Spinal cord (tissue), 10 donors: ENCODE measurements around the gene RASA3. TPM values are rescaled to one million over a fixed set of nuclear protein-coding genes. Genes with fewer than 3 reads are reported as not detected.

Experiments
- DNase-seq, 6 donors: peaks; one replicate each; pipeline versions ENCODE4 v3.0.0 to v3.0.0-alpha.2; 2013 to 2015; ENCODE audit warnings: low spot score in 6 of 6, low read depth in 4 of 6
- H3K27ac ChIP-seq: one replicate; pipeline ENCODE4 v1.5.1; 2013; ENCODE audit warnings: low read depth, low read length, control low read depth
- H3K27me3 ChIP-seq: one replicate; pipeline ENCODE4 v1.6.1; 2013; ENCODE audit warnings: low read length; ENCODE audit not compliant: control insufficient read depth, insufficient read depth
- H3K36me3 ChIP-seq: one replicate; pipeline ENCODE4 v1.6.1; 2013; ENCODE audit warnings: low read length; ENCODE audit not compliant: control insufficient read depth, insufficient read depth
- H3K4me1 ChIP-seq: one replicate; pipeline ENCODE4 v1.6.1; 2013; ENCODE audit warnings: low read length; ENCODE audit not compliant: control insufficient read depth, insufficient read depth
- H3K4me3 ChIP-seq: one replicate; pipeline ENCODE4 v1.5.1; 2013; ENCODE audit warnings: low read depth, low read length, control low read depth
- H3K9me3 ChIP-seq: one replicate; pipeline ENCODE4 v1.6.1; 2013; ENCODE audit warnings: low read length; ENCODE audit not compliant: control insufficient read depth, insufficient read depth
- WGBS: methylation state at CpG from one replicate; pipeline ENCODE4 v1.1.5; 2013; ENCODE audit warnings: missing lambda C conversion rate; ENCODE audit not compliant: insufficient coverage; 5-methylcytosine and 5-hydroxymethylcytosine counted together
- polyA plus RNA-seq, 2 donors: library from polyadenylated mRNA; unstranded; fragments of 120-200 nt; gene quantifications; one replicate each; pipeline ENCODE4 v1.2.1, GENCODE V29; 2013; ENCODE audit not compliant: insufficient read length in 2 of 2
- total RNA-seq, 2 donors: library from RNA; depleted of rRNA in 1 of 2; stranded (reverse); fragments of 120-200 nt in 1 of 2; fragments of >200 nt in 1 of 2; gene quantifications; one replicate each; pipeline versions ENCODE4 v1.2.3 to v1.2.4, GENCODE V29; 2013 to 2014
- donor health status: healthy.

Gene RASA3
- total and polyA plus RNA-seq, 4 donors = 15.2 to 31.6 (median 23.2) TPM

DNA sequence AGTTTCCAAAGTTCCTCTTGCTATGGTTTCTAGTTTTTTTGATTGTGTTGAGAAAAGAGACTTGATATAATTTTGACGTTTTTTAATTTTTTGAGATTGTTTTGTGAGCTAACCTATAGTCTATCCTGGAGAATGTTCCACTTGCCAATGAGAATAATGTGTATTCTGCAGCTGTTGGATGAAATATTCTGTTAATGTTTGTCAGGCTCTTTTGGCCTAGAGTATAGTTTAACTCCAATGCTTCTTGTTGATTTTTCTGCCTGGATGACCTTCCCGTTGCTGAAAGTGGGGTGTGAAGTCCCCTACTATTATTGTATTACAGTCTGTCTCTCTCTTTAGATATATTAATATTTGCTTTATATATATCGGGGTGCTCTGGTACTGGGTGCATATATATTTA, 40.0 kb downstream of the RASA3 start:
- no CpG with 5 or more reads among the region's 3 CpGs for WGBS
- Histone ChIP-seq H3K4me3 (no peak overlapping the region), H3K4me1 (peaks cover 17% of the 10 kb centered on the region)

DNA sequence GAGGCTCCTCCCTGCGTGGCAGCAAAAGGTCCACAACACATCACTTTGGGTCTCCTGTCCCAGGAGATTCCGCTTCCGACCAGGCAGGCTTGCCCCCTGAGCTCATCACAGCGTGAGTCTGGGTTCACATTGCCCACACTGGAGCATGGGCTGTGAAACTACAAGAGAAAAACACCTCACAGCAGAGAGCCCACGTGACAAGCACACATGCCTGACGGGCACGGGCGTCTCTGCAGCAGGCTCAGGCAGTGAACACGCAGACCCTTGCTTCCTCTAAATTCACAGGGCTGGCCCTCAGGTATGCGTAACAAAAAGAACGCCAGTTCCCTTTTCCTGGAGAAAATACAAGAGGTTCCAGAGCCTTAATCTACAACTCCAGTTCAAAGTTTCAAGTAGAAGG, 41.9 kb downstream of the RASA3 start:
- Histone ChIP-seq H3K4me3 (no peak overlapping the region), H3K4me1 (no peaks in the 10 kb centered on the region), H3K27me3 (no peaks in the 10 kb centered on the region), H3K9me3 (peaks cover 5% of the 10 kb centered on the region), H3K27ac (no peak overlapping the region), H3K36me3 (peaks cover 5% of the 10 kb centered on the region)
- DNase-seq = no peak
- 86% methylated on average over 8 of the region's 11 CpGs for WGBS

More for the DNA sequence above, 40.0 kb downstream of the RASA3 start:
- no peak for DNase-seq
- Histone ChIP-seq H3K27me3 (no peaks in the 10 kb centered on the region), H3K9me3 (peaks cover 5% of the 10 kb centered on the region), H3K27ac (no peak overlapping the region), H3K36me3 (peaks cover 6% of the 10 kb centered on the region)

DNA sequence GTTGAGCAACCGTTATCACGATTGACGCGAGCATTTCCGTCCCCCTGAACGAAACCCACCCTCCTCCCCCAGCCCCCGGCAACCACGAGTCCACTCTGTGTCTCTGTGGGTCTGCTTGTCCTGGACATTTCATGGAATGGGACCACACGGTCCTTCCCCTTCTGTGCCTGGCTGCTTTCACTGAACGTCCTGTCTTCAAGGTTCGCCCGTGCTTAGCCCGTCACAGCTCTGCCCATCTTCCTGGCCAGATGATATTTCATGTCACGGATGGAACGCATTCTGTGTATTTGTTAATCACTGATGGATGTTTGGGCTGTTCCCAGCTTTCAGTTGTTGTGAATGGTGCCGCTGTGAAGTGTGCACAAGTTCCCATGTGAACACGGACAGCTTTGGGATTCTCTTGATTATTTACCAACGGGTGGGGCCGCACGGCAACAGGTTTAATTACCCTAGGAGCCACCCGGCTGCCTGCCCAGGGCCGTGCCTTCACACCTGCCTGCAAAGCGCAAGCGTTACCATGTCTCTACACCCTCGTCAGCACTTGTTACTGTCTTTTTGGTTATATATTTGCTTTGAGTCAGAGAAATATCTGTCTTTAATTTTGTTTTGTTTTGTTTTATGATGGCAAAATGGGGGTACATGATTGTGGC, 42.5 kb downstream of the RASA3 start:
- no peak for DNase-seq
- peaks cover 5% of the 10 kb centered on the region for H3K9me3 ChIP-seq
- H3K27me3 ChIP-seq = no peaks in the 10 kb centered on the region
- peaks cover 5% of the 10 kb centered on the region for H3K36me3 ChIP-seq
- H3K4me3 ChIP-seq = no peak overlapping the region
- no peak overlapping the region for H3K27ac ChIP-seq
- H3K4me1 ChIP-seq = no peaks in the 10 kb centered on the region
- WGBS = 84% methylated on average over 25 of the region's 25 CpGs

DNA sequence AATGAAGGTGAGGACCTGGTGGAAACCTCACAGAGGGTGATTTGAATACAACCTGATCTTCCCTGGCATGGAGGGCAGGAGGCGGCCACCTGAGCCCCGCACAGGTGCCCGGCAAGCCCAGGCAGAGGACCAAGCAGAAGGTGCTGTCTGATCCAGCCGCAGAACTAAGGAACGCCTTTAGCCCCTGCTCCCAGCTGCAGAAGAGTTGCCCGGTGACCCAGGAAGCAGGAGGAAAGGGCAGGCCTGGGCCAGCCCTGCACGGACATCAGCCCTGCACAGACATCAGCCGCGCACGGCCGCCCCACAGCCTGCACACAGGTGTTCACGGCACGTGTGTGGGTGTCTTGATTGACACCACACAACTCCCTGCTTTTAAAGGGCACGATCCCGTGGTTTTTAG, 43.1 kb downstream of the RASA3 start:
- no peak for DNase-seq
- no peaks in the 10 kb centered on the region for H3K4me1 ChIP-seq
- no peak overlapping the region for H3K27ac ChIP-seq
- H3K27me3 ChIP-seq = no peaks in the 10 kb centered on the region
- no peak overlapping the region for H3K4me3 ChIP-seq
- peaks cover 5% of the 10 kb centered on the region for H3K9me3 ChIP-seq
- WGBS = 76% methylated on average over 12 of the region's 15 CpGs
- peaks cover 5% of the 10 kb centered on the region for H3K36me3 ChIP-seq

DNA sequence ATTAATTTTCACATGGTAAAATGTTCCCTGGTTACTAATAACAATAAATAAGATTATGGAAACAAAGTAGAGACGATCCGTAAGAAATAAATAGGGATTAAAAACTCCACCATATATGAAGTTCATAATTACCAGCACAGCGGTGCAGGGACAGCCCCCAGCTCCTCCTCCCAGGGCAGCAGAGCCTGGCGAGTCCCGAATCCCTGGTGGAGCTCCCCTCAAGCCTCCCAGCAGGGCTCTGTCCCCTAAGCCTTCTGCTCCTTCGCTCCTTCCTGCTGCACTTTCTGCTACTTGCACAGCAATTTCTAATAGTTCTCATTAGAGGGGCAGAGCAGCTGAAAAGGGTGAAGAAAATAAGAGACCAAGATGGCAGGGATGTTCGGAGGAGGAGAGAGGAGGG, 43.6 kb downstream of the RASA3 start:
- peaks cover 5% of the 10 kb centered on the region for H3K36me3 ChIP-seq
- no peaks in the 10 kb centered on the region for H3K27me3 ChIP-seq
- peaks cover 5% of the 10 kb centered on the region for H3K9me3 ChIP-seq
- H3K4me1 ChIP-seq = no peaks in the 10 kb centered on the region
- WGBS = 55% methylated on average over 3 of the region's 7 CpGs
- H3K4me3 ChIP-seq = no peak overlapping the region
- H3K27ac ChIP-seq = no peak overlapping the region
- no peak for DNase-seq

DNA sequence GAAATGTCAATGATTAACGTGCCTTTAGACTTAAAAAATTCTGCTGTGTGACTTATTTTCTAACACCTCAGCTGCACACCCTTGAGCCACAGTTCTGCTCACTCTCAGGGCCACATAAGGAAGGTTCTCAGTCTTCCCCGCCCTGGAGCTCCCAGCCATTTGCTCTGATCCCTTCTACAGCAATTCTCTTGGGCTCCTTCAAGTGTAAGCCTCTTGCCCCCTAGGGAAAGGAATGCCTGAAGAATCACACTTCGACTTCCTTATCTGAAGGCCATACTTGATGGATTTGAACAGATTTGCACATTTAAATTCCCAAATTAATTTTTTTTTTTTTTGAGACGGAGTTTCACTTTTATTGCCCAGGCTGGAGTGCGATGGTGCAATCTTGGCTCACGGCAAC, 44.2 kb downstream of the RASA3 start:
- no peak overlapping the region for H3K27ac ChIP-seq
- peaks cover 5% of the 10 kb centered on the region for H3K36me3 ChIP-seq
- no peak overlapping the region for H3K4me3 ChIP-seq
- 90% methylated on average over 4 of the region's 6 CpGs for WGBS
- DNase-seq = no peak
- no peaks in the 10 kb centered on the region for H3K27me3 ChIP-seq
- peaks cover 5% of the 10 kb centered on the region for H3K9me3 ChIP-seq
- no peaks in the 10 kb centered on the region for H3K4me1 ChIP-seq

DNA sequence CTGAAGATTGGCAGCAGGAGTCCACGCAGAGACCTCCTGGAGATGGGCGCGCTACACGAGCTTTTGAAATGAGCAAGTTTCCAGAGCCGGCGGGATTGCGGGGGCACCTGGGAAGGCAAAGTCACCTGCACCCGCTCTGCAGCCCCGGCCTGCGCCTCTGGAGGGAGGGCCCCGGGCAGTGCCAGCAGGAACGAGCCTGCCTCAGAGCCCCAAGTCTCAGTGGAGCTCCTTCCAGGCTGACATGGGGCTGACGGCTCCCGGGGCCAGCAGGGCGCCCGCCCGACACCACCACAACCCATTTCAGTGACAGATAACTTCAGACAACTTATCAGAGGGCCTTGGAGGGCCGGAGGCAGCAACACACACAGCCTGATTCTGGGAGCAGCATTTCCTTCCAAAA, 45.0 kb downstream of the RASA3 start:
- no peak overlapping the region for H3K27ac ChIP-seq
- peaks cover 4% of the 10 kb centered on the region for H3K4me1 ChIP-seq
- H3K36me3 ChIP-seq = peaks cover 5% of the 10 kb centered on the region
- DNase-seq = no peak
- WGBS = 90% methylated on average over 18 of the region's 18 CpGs
- H3K27me3 ChIP-seq = no peaks in the 10 kb centered on the region
- no peaks in the 10 kb centered on the region for H3K9me3 ChIP-seq
- no peak overlapping the region for H3K4me3 ChIP-seq

DNA sequence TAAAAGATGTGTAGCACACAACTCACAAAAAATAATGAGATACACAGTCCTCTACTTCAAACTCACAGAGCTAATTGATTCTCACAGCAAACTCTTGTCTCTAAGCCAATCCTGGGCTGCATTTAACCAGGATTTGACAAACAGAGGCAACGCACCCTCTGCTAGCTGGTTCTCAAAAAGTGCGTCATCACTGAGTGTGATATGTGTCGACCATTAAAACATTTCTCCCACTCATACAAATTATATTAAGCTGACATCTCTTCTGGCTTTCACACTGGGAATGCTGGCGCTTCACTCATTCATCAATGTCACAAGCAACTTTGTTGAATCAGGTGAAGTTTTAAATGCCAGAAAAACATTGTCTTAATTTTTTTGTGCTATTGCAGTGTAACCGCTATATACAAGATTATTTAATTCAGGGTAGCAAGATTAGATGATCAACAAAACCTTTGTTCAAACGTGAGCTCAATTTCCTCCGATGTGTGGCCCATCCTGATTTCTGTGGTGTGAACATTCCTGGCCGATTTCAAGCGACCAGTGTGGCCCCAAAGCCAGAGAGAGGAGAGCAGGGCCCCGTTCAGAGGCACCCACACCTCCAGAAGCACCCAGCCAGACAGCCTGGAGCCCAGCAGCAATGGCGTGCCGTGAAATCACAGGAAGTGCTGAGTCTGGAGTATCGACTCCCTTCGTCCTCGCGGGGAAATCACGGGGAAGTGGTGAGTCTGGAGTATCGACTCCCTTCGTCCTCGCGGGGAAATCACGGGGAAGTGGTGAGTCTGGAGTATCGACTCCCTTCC, 49.4 kb downstream of the RASA3 start:
- H3K36me3 ChIP-seq = peaks cover 24% of the 10 kb centered on the region
- H3K27me3 ChIP-seq = no peaks in the 10 kb centered on the region
- 76% methylated on average over 8 of the region's 23 CpGs for WGBS
- H3K9me3 ChIP-seq = no peaks in the 10 kb centered on the region
- no peak for DNase-seq
- no peak overlapping the region for H3K4me3 ChIP-seq
- H3K27ac ChIP-seq = no peak overlapping the region
- H3K4me1 ChIP-seq = peaks cover 38% of the 10 kb centered on the region

DNA sequence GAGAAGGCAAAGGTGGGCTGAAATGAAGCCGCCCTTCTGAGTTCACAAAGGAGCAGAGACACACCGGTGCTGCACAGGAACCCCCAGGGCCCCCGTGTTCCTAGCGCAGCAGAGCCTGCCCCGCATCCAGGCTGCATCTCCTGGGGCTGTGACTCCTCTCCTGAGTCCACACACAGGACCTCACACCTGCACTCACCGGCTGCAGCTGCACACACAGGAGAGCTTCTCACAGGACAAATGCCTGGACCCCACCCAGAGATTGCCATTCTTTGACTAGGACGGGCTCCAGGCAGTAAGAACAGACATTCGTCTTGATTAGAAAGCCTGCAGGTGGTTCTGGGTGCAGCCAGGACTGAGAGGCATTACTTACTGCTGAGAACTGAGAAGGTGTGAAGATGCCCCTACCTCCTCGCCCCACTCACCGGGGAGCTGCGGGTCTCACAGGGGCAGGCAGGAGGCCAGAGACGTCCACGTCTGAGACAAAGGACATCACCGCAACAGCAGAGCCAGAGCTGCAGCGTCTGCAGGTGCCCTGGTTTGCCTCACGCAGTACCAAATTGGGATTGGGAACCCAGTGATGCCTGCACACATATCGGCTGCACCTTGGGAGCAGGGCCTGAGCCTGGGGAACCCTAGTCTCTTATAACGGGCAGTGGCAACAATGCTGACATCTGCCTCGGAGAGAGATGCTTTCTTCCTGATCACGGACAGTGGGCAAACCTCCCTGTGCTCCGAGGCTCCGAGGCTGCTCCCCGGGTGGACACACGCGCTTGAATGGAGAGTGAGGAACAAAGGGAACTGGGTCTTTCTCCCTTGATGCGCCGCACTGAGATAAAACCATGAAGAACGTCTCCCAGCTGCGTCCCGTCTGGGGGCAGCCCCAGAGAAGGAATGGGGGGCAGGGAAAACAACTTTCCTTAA, 50.4 kb downstream of the RASA3 start:
- no peaks in the 10 kb centered on the region for H3K9me3 ChIP-seq
- DNase-seq = no peak
- H3K4me3 ChIP-seq = no peak overlapping the region
- H3K27me3 ChIP-seq = no peaks in the 10 kb centered on the region
- no peak overlapping the region for H3K27ac ChIP-seq
- H3K4me1 ChIP-seq = peaks cover 49% of the 10 kb centered on the region
- WGBS = 58% methylated on average over 28 of the region's 30 CpGs
- peaks cover 20% of the 10 kb centered on the region for H3K36me3 ChIP-seq
